ENCODE data around the gene MAST4.

The MAST4 gene

GRCh38 chr5:66595756-66596635, at the start of gene MAST4:
TSS of gene MAST4 (plus strand) at chr5:66596393. CDS start at chr5:66596656, 263 bp downstream.
- no peaks in the 10 kb centered on the region for H3K4me1 ChIP-seq (ENCODE audit: control insufficient read depth, insufficient read depth, low read length)
- H3K36me3 ChIP-seq (ENCODE audit: control insufficient read depth, insufficient read depth, low read length): no peaks in the 10 kb centered on the region
- no peaks in the 10 kb centered on the region for H3K9me3 ChIP-seq (ENCODE audit: control insufficient read depth, insufficient read depth, low read length)
- H3K27me3 ChIP-seq (ENCODE audit: control insufficient read depth, insufficient read depth, low read length): peaks cover 53% of the 10 kb centered on the region
- H3K4me3 ChIP-seq (ENCODE audit: low read depth, low read length): peak within 1 kb of the TSS; percentile 77
- no peak within 1 kb of the TSS for H3K9ac ChIP-seq (ENCODE audit: low read depth, low read length)

- no peaks in the 10 kb centered on the region for H3K27me3 ChIP-seq (ENCODE audit: control insufficient read depth, insufficient read depth, low read length)
- no peaks in the 10 kb centered on the region for H3K9me3 ChIP-seq (ENCODE audit: control insufficient read depth, insufficient read depth, low read length)
- H3K9ac ChIP-seq (ENCODE audit: low read depth, low read length): no peak overlapping the region
Observed at GRCh38 chr5:66546541-66546940, 49.7 kb upstream of the MAST4 start.

DNA sequence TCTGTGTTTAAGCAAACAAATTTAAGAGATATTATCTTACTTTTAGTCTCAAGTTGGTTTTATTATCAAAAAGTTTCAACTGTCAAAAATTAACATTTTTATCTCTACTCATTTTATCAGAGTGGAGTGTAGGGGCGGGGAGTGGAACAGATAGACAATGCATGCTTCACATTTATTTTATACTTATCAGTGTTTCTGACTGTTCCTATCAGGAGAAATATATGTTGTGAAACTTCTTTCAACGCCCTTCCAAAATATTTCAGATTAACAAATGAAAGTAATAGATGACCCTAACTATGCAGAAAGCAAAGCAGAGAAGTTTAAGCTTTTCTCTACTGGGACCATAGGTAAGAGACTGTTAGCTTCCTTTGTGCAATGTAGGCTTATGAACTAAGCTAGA, 44.9 kb upstream of the MAST4 start:
- H3K9ac ChIP-seq (ENCODE audit: low read depth, low read length): no peak overlapping the region
- H3K4me1 ChIP-seq (ENCODE audit: control insufficient read depth, insufficient read depth, low read length): no peaks in the 10 kb centered on the region
- no peaks in the 10 kb centered on the region for H3K9me3 ChIP-seq (ENCODE audit: control insufficient read depth, insufficient read depth, low read length)
- no peaks in the 10 kb centered on the region for H3K27me3 ChIP-seq (ENCODE audit: control insufficient read depth, insufficient read depth, low read length)
- H3K4me3 ChIP-seq (ENCODE audit: low read depth, low read length): no peak overlapping the region
- no peaks in the 10 kb centered on the region for H3K36me3 ChIP-seq (ENCODE audit: control insufficient read depth, insufficient read depth, low read length)

More at GRCh38 chr5:66546541-66546940, 49.7 kb upstream of the MAST4 start:
- Histone ChIP-seq H3K4me1 (ENCODE audit: control insufficient read depth, insufficient read depth, low read length) (no peaks in the 10 kb centered on the region), H3K36me3 (ENCODE audit: control insufficient read depth, insufficient read depth, low read length) (no peaks in the 10 kb centered on the region), H3K4me3 (ENCODE audit: low read depth, low read length) (no peak overlapping the region)

GRCh38 chr5:66551945-66552344, 44.2 kb upstream of the MAST4 start:
- H3K36me3 ChIP-seq (ENCODE audit: control insufficient read depth, insufficient read depth, low read length): no peaks in the 10 kb centered on the region
- H3K27me3 ChIP-seq (ENCODE audit: control insufficient read depth, insufficient read depth, low read length): no peaks in the 10 kb centered on the region
- H3K9me3 ChIP-seq (ENCODE audit: control insufficient read depth, insufficient read depth, low read length): no peaks in the 10 kb centered on the region
- no peak overlapping the region for H3K9ac ChIP-seq (ENCODE audit: low read depth, low read length)
- H3K4me1 ChIP-seq (ENCODE audit: control insufficient read depth, insufficient read depth, low read length): no peaks in the 10 kb centered on the region
- H3K4me3 ChIP-seq (ENCODE audit: low read depth, low read length): no peak overlapping the region

GRCh38 chr5:66553368-66553912, 42.8 kb upstream of the MAST4 start:
- Histone ChIP-seq H3K4me3 (ENCODE audit: low read depth, low read length) (no peak overlapping the region), H3K9me3 (ENCODE audit: control insufficient read depth, insufficient read depth, low read length) (no peaks in the 10 kb centered on the region), H3K27me3 (ENCODE audit: control insufficient read depth, insufficient read depth, low read length) (no peaks in the 10 kb centered on the region), H3K36me3 (ENCODE audit: control insufficient read depth, insufficient read depth, low read length) (no peaks in the 10 kb centered on the region), H3K9ac (ENCODE audit: low read depth, low read length) (no peak overlapping the region), H3K4me1 (ENCODE audit: control insufficient read depth, insufficient read depth, low read length) (no peaks in the 10 kb centered on the region)

DNA sequence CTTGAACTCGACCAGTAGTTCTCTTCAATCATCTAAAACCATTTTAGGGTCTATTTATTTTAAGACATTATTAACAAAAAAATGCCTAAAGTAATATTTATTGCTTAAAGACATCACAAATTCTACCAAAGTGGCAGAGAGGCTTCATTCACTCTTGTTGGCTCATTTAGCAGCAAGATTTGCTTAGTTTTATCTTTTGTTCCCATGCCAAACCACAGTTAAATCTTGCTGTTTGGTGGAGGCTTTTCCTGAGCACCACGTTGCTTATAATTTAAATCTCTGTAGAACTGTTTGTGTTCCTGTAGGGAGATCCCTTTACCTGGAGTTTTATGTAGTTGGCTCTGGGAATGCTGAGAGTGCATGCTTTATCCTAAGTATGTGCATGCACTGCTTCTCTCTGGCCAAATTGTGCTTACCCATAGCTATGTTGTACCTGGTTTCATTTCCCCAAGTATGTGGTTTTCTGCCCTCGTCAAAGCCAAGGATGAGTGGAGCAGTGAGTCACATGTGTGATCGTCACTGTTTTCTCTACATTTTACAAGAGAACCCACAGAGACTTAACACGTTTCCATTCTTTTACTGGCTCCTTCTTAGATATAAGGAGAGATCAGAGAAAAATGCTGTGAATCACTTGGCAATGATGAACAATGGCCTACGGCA, 42.1 kb upstream of the MAST4 start:
- Histone ChIP-seq H3K9ac (ENCODE audit: low read depth, low read length) (no peak overlapping the region), H3K4me3 (ENCODE audit: low read depth, low read length) (no peak overlapping the region), H3K27me3 (ENCODE audit: control insufficient read depth, insufficient read depth, low read length) (no peaks in the 10 kb centered on the region), H3K36me3 (ENCODE audit: control insufficient read depth, insufficient read depth, low read length) (no peaks in the 10 kb centered on the region), H3K4me1 (ENCODE audit: control insufficient read depth, insufficient read depth, low read length) (no peaks in the 10 kb centered on the region), H3K9me3 (ENCODE audit: control insufficient read depth, insufficient read depth, low read length) (no peaks in the 10 kb centered on the region)

DNA sequence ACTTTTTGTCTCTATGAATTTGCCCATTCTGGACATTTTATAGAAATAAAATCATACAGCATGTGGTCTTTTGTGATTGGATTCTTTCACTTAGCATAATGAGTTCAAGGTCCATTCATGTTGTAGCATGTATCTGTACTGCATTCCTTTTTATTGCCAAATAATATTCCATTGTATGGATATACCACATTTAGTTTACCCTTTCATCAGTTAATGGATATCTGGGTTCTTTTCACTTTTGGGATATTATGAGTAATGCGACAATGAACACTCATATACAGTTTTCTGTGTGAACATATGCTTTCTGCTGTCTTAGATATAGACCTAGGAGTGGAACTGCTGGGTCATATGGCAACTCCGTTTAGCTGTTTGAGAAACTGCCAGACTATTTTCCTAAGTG, 41.3 kb upstream of the MAST4 start:
- Histone ChIP-seq H3K36me3 (ENCODE audit: control insufficient read depth, insufficient read depth, low read length) (no peaks in the 10 kb centered on the region), H3K4me3 (ENCODE audit: low read depth, low read length) (no peak overlapping the region), H3K4me1 (ENCODE audit: control insufficient read depth, insufficient read depth, low read length) (no peaks in the 10 kb centered on the region), H3K27me3 (ENCODE audit: control insufficient read depth, insufficient read depth, low read length) (no peaks in the 10 kb centered on the region), H3K9ac (ENCODE audit: low read depth, low read length) (no peak overlapping the region), H3K9me3 (ENCODE audit: control insufficient read depth, insufficient read depth, low read length) (no peaks in the 10 kb centered on the region)

- Histone ChIP-seq H3K4me1 (ENCODE audit: control insufficient read depth, insufficient read depth, low read length) (no peaks in the 10 kb centered on the region), H3K9ac (ENCODE audit: low read depth, low read length) (no peak overlapping the region), H3K9me3 (ENCODE audit: control insufficient read depth, insufficient read depth, low read length) (no peaks in the 10 kb centered on the region), H3K27me3 (ENCODE audit: control insufficient read depth, insufficient read depth, low read length) (no peaks in the 10 kb centered on the region), H3K4me3 (ENCODE audit: low read depth, low read length) (no peak overlapping the region), H3K36me3 (ENCODE audit: control insufficient read depth, insufficient read depth, low read length) (no peaks in the 10 kb centered on the region)
Observed at GRCh38 chr5:66558560-66558959, 37.6 kb upstream of the MAST4 start.

- Histone ChIP-seq H3K4me1 (ENCODE audit: control insufficient read depth, insufficient read depth, low read length) (no peaks in the 10 kb centered on the region), H3K36me3 (ENCODE audit: control insufficient read depth, insufficient read depth, low read length) (no peaks in the 10 kb centered on the region), H3K9me3 (ENCODE audit: control insufficient read depth, insufficient read depth, low read length) (no peaks in the 10 kb centered on the region), H3K27me3 (ENCODE audit: control insufficient read depth, insufficient read depth, low read length) (no peaks in the 10 kb centered on the region), H3K4me3 (ENCODE audit: low read depth, low read length) (no peak overlapping the region), H3K9ac (ENCODE audit: low read depth, low read length) (no peak overlapping the region)
Observed at GRCh38 chr5:66560371-66560770, 35.8 kb upstream of the MAST4 start.

GRCh38 chr5:66561256-66561990, 34.8 kb upstream of the MAST4 start:
- H3K36me3 ChIP-seq (ENCODE audit: control insufficient read depth, insufficient read depth, low read length): no peaks in the 10 kb centered on the region
- no peaks in the 10 kb centered on the region for H3K27me3 ChIP-seq (ENCODE audit: control insufficient read depth, insufficient read depth, low read length)
- H3K9me3 ChIP-seq (ENCODE audit: control insufficient read depth, insufficient read depth, low read length): no peaks in the 10 kb centered on the region
- H3K9ac ChIP-seq (ENCODE audit: low read depth, low read length): no peak overlapping the region
- no peak overlapping the region for H3K4me3 ChIP-seq (ENCODE audit: low read depth, low read length)
- no peaks in the 10 kb centered on the region for H3K4me1 ChIP-seq (ENCODE audit: control insufficient read depth, insufficient read depth, low read length)

DNA sequence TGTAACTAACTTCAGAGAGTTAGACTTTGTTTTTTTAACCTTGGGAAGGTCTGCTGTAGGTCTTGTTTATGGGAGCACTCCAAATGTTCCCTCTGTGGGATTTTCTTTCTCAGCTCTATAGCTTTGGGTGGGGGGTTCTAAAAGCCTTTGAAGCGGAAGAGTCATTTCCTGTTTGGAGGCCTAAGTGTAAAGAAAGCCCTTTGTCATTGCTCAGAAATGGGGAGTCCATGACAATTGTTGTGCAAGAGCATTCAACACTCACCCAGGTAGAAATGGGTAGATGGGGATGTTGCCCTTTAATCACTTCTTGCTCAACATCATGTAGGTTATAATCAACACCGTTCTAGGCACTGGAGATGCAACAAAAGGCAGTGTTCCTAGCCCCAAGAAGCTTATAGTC, 30.3 kb upstream of the MAST4 start:
- H3K27me3 ChIP-seq (ENCODE audit: control insufficient read depth, insufficient read depth, low read length): no peaks in the 10 kb centered on the region
- no peaks in the 10 kb centered on the region for H3K36me3 ChIP-seq (ENCODE audit: control insufficient read depth, insufficient read depth, low read length)
- no peaks in the 10 kb centered on the region for H3K9me3 ChIP-seq (ENCODE audit: control insufficient read depth, insufficient read depth, low read length)
- H3K9ac ChIP-seq (ENCODE audit: low read depth, low read length): no peak overlapping the region
- no peaks in the 10 kb centered on the region for H3K4me1 ChIP-seq (ENCODE audit: control insufficient read depth, insufficient read depth, low read length)
- H3K4me3 ChIP-seq (ENCODE audit: low read depth, low read length): no peak overlapping the region
